GM21717 (cell line): ENCODE measurements around the gene SERPINB1.
"Not testable (repeated sequence)": the region's sequence is repeated elsewhere in the genome, so short reads cannot be mapped to it uniquely, and the experiment has no call there.

Source experiments
- ATAC-seq: cut with Tn5 transposase; IDR thresholded peaks from one replicate; pipeline ENCODE4 v1.9.1; 2021; ENCODE audit warnings: mild to moderate bottlenecking, moderate library complexity; ENCODE audit not compliant: unreplicated experiment

Gene SERPINB1

DNA sequence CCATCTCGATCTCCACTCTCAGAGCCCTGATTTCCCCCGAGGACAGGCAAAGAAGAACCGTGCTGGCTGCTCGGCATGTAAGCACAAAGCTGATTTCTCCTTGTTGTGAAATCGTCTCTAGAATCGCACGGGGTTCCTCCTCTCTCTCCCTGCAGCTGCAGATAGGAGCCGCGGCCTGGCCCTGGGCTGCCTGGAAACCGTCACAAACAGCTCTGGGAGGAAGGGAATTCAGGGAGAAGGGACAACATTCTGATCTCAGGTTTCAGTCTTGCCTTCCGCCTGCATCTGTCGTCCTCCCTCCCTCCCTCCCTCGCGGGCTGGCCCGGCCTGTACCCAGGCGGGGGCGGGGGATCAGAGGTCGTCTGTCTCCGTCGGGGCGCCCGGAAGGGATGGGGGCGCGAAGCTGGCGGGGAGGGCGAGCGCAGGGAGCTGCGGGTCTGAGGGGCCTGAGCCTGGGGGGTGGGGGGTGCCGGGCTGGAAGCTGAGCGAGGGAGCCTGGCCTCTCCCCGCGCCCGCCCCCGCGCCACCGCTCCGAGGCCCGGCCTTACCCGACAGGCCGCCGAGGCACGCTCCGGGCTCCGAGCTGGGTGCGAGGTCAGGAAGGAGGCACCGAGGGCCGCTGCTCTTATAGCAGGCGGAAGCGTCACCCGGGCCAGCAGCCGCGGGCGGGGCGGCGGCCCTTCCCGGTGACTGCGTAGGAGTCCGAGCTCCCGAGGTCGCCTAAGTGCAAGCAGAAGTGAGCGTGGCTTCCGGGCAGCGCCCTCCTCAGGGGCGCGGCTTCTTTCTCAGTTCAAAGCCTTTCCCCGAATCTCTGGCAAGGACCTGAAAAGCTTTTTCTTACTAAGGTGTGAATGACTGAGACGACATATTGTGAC, at the start of gene SERPINB1:
Gene SERPINB1 (minus strand): TSS at position 600 of the 875 bp plus-strand sequence. CDS start 1,277 bp downstream, outside the sequence.
- ATAC-seq = peak; percentile 57

GRCh38 chr6:2890976-2891767, 49.5 kb upstream of the SERPINB1 start:
- no peak for ATAC-seq

DNA sequence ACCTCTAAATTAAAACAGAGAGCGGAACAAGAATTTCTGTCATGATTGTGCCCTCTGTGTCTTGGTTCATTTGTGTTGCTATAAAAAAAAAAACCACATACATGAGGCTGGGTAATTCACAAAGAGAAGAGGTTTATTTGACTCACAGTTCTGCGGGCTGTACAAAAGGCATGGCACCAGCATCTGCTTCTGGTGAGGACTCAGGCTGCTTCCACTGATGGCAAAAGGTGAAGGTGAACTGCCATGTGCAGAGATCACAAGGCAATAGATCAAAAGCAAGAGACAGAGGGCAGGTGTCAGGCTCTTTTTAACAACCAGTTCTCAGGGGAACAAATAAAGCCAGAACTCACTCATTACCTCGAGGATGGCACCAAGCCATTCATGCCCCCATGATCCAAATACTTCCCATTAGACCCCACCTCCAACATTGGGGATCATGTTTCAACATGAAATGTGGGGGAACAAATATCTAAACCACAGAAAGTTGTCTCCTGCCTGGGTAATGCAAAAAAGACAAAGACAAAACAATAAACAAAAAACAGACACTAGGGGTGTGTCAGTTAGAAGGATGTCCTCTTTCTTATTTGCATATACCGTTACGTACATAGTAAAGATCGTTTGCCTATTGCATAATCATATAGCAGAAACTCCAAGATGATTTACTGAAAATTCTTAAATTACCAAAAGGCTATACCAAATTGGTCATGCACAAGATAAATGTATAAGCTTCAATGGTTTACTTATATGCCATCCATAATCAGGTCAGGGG, 44.5 kb upstream of the SERPINB1 start:
- ATAC-seq = no peak

DNA sequence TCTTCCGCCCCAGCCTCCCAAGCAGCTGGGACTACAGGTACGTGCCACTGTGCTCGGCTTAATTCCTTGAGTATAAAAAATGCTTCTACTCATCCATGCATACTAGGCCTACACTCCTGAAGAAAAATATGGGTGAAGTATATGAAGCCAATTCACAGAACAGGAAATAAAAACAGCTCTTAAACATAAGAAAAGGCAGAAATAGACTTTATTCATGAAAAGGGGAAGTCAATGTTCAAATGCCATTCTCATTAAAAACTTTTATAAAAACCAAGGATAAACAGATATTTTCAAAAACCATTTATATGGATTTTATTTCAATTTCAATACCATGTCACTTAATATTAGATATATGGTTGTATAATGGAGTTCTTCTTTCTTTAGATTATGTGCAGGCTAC, 43.1 kb upstream of the SERPINB1 start:
- ATAC-seq = no peak

- no peak for ATAC-seq
These were observed 42.0 kb upstream of the SERPINB1 start for GRCh38 chr6:2883673-2884072.

DNA sequence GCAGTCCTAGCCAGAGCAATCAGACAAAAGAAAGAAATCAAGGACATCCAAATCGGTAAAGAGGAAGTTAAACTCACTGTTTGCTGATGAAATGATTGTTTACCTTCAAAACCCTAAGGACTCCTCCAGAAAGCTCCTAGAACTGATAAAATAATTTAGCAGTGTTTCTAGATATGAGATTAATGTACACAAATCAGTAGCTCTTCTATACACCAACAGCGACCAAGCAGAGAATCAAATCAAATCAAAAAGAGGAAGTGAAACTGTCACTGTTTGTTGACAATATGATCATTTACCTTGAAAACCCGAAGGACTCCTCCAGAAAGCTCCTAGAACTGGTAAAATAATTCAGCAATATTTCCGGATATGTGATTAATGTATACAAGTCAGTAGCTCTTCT, 39.8 kb upstream of the SERPINB1 start:
- ATAC-seq = no peak

- ATAC-seq = not testable (repeated sequence)
These were observed 38.5 kb upstream of the SERPINB1 start for GRCh38 chr6:2880156-2880555.

DNA sequence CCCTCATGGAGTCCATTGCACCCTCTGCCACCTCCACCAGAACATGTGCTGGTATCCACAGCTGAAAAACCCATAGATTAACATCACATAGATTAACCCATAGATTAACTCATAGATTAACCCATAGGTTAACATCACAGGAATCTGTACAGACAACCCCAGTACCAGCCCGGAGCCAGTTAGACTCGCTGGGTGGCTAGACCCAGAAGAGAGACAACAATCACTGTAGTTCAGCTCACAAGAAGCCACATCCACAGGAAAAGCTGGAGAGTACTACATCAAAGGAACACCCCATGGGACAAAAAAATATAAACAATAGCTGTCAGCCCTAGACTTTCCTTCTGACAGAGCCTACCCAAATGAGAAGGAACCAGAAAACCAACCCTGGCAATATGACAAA, 36.3 kb upstream of the SERPINB1 start:
- ATAC-seq = no peak

- no peak for ATAC-seq
These were observed 35.6 kb upstream of the SERPINB1 start for GRCh38 chr6:2877057-2877882.

DNA sequence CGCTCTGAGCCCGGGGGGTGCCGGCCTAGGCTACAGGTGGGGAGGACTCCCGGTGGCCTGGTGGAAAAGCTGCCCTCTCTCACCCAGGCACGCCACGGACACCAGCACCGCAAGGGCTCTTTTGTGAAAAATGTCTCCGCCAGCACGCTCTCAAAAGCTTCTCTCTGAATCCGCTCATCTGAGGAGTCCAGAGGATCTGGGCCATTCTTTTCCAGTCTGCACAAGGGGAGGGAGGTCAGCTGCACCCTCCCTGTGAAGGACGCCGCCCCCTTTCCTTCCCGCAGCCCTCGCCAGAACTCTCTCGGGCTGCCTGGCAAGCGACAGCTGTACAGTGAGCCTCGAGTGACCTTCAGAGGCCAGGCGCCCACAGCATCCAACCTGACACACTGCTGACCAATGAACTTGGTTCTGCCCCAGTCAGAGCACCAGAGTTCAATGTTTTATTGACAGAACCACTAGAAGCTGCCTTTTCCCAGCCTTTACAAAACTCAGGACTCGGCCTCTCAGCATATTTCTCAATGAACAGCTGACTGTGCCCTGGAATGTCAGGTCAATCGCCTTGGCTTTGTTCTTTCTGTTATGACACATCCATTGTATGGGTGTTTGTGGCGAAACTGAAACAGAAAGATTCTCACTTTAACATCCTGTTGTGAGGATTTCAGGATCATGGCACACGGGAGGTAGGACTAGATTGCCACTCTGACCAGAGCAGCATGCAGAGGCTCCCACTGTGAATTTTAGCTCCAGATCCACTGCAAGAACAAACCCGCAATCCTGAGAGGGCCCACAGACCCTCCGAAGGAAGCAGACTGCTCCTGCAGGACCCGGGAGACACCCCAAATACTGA, 34.8 kb upstream of the SERPINB1 start:
- ATAC-seq = no peak

GRCh38 chr6:2875359-2876191, 33.9 kb upstream of the SERPINB1 start:
- peak; percentile 37 for ATAC-seq

DNA sequence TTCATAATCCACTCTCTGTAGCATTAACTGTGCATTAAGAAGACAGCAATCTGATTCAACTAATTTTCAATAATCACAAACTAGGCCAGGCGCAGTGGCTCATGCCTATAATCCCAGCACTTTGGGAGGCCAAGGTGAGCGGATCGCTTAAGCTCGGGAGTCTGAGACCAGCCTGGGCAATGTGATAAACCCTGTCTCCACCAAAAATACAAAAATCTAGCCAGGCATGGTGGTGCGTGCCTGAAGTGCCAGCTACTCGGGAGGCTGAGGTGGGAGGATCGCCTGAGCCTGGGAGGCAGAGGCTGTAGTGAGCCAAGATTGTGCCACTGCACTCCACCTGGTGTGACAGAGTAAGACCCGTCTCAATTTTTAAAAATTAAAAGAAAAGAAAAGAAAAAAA, 32.0 kb upstream of the SERPINB1 start:
- ATAC-seq = no peak

- ATAC-seq = no peak
These were observed 31.0 kb upstream of the SERPINB1 start for GRCh38 chr6:2872423-2873358.

GRCh38 chr6:2871953-2872352, 30.3 kb upstream of the SERPINB1 start:
- no peak for ATAC-seq

DNA sequence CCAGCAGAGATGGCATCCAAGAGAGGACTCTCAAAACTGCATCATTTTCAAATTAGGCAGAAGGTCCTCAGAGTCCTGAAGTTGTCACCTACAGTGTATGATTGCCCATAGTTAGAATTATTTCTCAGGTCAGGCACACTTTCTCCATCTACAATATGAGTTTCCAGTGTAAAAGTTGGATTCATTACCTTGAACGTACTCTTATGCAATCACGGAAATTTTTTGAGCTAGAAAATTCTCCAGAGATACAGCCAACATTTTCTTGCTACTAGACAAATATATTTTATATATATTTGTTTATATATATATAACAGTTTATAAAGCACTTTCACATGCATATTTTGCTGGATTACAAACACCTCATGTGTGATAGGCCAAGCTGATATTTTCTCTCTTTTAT, 29.4 kb upstream of the SERPINB1 start:
- no peak for ATAC-seq

GRCh38 chr6:2870046-2870636, 28.5 kb upstream of the SERPINB1 start:
- ATAC-seq = no peak

DNA sequence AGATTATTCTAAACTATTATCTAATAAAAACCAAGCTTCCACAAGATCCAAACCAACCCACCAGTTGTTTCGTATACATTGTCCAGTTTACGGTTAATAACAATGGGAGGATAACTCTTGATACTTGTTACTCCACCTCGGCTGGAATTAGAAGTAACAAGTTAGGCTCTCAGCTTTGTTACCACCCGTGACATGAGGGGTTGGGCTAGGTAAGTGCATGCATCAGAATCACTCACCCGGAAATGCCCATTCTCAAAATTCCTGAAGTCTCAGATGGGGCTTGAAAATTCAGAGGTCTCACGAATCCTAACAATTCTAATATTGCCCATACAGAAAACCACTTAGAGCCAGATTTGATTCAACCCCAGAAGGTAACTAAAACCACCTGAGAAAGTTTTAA, 27.0 kb upstream of the SERPINB1 start:
- no peak for ATAC-seq
